ENCODE results near the gene TOPBP1. TPM values are rescaled to one million over a fixed set of nuclear protein-coding genes. Genes with fewer than 3 reads are reported as not detected.

Gene TOPBP1
- polyA plus RNA-seq, 1 donor (not counting 4 experiments of a cell fraction or from before 2014, with no cell fraction given), result 26.1 TPM

GRCh38 chr3:133700351-133700750, 38.6 kb upstream of the TOPBP1 start:
- H3K9me3 ChIP-seq (ENCODE audit: control insufficient read depth, low read depth, low read length), result no peaks in the 10 kb centered on the region
- FAIRE-seq, result no peak
- no peak for DNase-seq (ENCODE audit: low read depth, low spot score)
- H3K9me1 ChIP-seq (ENCODE audit: control insufficient read depth, extremely low read depth, insufficient read depth, low read length), result no peaks in the 10 kb centered on the region
- no peak overlapping the region for H3K4me3 ChIP-seq (ENCODE audit: control insufficient read depth in 2 of 3, extremely low read depth in 1 of 3, insufficient read depth in 2 of 3, low read depth in 1 of 3, low read length in 3 of 3)
- H3K27me3 ChIP-seq (ENCODE audit: control insufficient read depth, extremely low read depth, insufficient read depth, low read length), result no peaks in the 10 kb centered on the region
- H2AFZ ChIP-seq (ENCODE audit: control insufficient read depth, low read length), result no peak overlapping the region
- no peaks in the 10 kb centered on the region for H3K4me1 ChIP-seq (ENCODE audit: control insufficient read depth, extremely low read depth, insufficient read depth, low read length)
- no peaks in the 10 kb centered on the region for H3K36me3 ChIP-seq (ENCODE audit: control insufficient read depth in 2 of 2, extremely low read depth in 1 of 2, insufficient read depth in 2 of 2, low read length in 2 of 2)
- no peak overlapping the region for H3K4me2 ChIP-seq (ENCODE audit: control insufficient read depth, extremely low read depth, insufficient read depth, low read depth, low read length)
- H4K20me1 ChIP-seq (ENCODE audit: control insufficient read depth, extremely low read depth, insufficient read depth, low read length), result no peaks in the 10 kb centered on the region
- no peak overlapping the region for H3K9ac ChIP-seq (ENCODE audit: control insufficient read depth, extremely low read depth, insufficient read depth, low read length)
- H3K79me2 ChIP-seq (ENCODE audit: control insufficient read depth, insufficient read depth, low read length), result no peaks in the 10 kb centered on the region
- no peak overlapping the region for H3K27ac ChIP-seq (ENCODE audit: control insufficient read depth, insufficient read depth, low read length)
- TF ChIP-seq CTCF (optimal IDR thresholded peaks at IDR 0.05 in 1 of 3, IDR thresholded peaks at IDR 0.05 in 1 of 3, conservative IDR thresholded peaks at IDR 0.05 in 1 of 3; ENCODE audit: extremely low read depth in 1 of 3, insufficient read depth in 2 of 3, low read length in 3 of 3) (no peak), EZH2 (IDR thresholded peaks at IDR 0.05; ENCODE audit: low read length) (no peak)
- dilution Hi-C loops (cut with MboI; ENCODE audit: extremely low pct_ligation_motif_present, low sequenced_read_pairs), result no loop called here

- no peak overlapping the region for H3K9ac ChIP-seq (ENCODE audit: control insufficient read depth, extremely low read depth, insufficient read depth, low read length)
- FAIRE-seq, result no peak
- H3K9me3 ChIP-seq (ENCODE audit: control insufficient read depth, low read depth, low read length), result no peaks in the 10 kb centered on the region
- no peak overlapping the region for H3K4me3 ChIP-seq (ENCODE audit: control insufficient read depth in 2 of 3, extremely low read depth in 1 of 3, insufficient read depth in 2 of 3, low read depth in 1 of 3, low read length in 3 of 3)
- dilution Hi-C loops (cut with MboI; ENCODE audit: extremely low pct_ligation_motif_present, low sequenced_read_pairs), result no loop called here
- no peaks in the 10 kb centered on the region for H4K20me1 ChIP-seq (ENCODE audit: control insufficient read depth, extremely low read depth, insufficient read depth, low read length)
- H3K36me3 ChIP-seq (ENCODE audit: control insufficient read depth in 2 of 2, extremely low read depth in 1 of 2, insufficient read depth in 2 of 2, low read length in 2 of 2), result no peaks in the 10 kb centered on the region
- H2AFZ ChIP-seq (ENCODE audit: control insufficient read depth, low read length), result no peak overlapping the region
- no peak for DNase-seq (ENCODE audit: low read depth, low spot score)
- H3K27me3 ChIP-seq (ENCODE audit: control insufficient read depth, extremely low read depth, insufficient read depth, low read length), result no peaks in the 10 kb centered on the region
- no peak overlapping the region for H3K4me2 ChIP-seq (ENCODE audit: control insufficient read depth, extremely low read depth, insufficient read depth, low read depth, low read length)
- no peaks in the 10 kb centered on the region for H3K4me1 ChIP-seq (ENCODE audit: control insufficient read depth, extremely low read depth, insufficient read depth, low read length)
- no peaks in the 10 kb centered on the region for H3K9me1 ChIP-seq (ENCODE audit: control insufficient read depth, extremely low read depth, insufficient read depth, low read length)
- H3K79me2 ChIP-seq (ENCODE audit: control insufficient read depth, insufficient read depth, low read length), result no peaks in the 10 kb centered on the region
- no peak overlapping the region for H3K27ac ChIP-seq (ENCODE audit: control insufficient read depth, insufficient read depth, low read length)
- TF ChIP-seq EZH2 (IDR thresholded peaks at IDR 0.05; ENCODE audit: low read length) (no peak), CTCF (optimal IDR thresholded peaks at IDR 0.05 in 1 of 3, IDR thresholded peaks at IDR 0.05 in 1 of 3, conservative IDR thresholded peaks at IDR 0.05 in 1 of 3; ENCODE audit: extremely low read depth in 1 of 3, insufficient read depth in 2 of 3, low read length in 3 of 3) (no peak)
Measured at GRCh38 chr3:133699903-133700302, 38.2 kb upstream of the TOPBP1 start.
